Kidney (tissue), 14 donors: ENCODE measurements around the gene SCNN1B. TPM values are rescaled to one million over a fixed set of nuclear protein-coding genes. Genes with fewer than 3 reads are reported as not detected.

Experiments used
- DNase-seq, 5 donors: peaks; one replicate each; pipeline ENCODE4 v3.0.0-alpha.2; 2013 to 2020
- FAIRE-seq: peaks from 2 replicates; lab custom pipeline; 2012; peaks lifted over from hg19 to GRCh38; lab: Jason Lieb, UNC
- H3K27ac ChIP-seq, 2 donors: one replicate each; pipeline ENCODE4 v1.7.0; 2013; ENCODE audit warnings: low read depth in 2 of 2, low read length in 2 of 2, inconsistent platforms in 1 of 2
- H3K27me3 ChIP-seq: one replicate; pipeline ENCODE4 v1.7.1; 2013; ENCODE audit warnings: low read length, inconsistent platforms; ENCODE audit not compliant: control insufficient read depth, insufficient read depth
- H3K36me3 ChIP-seq, 3 donors: one replicate each; pipeline versions ENCODE4 v1.7.0 to v1.7.1; 2013; ENCODE audit warnings: low read length in 3 of 3, control low read depth in 1 of 3, inconsistent platforms in 1 of 3; ENCODE audit not compliant: insufficient read depth in 3 of 3, control insufficient read depth in 2 of 3
- H3K4me1 ChIP-seq, 3 donors: one replicate each; pipeline versions ENCODE4 v1.7.0 to v1.7.1; 2013; ENCODE audit warnings: low read length in 3 of 3, inconsistent platforms in 1 of 3, low read depth in 1 of 3; ENCODE audit not compliant: control insufficient read depth in 2 of 3, insufficient read depth in 2 of 3
- H3K4me3 ChIP-seq, 3 donors: one replicate each; pipeline versions ENCODE4 v1.7.0 to v1.8.1; 2013; ENCODE audit warnings: low read length in 3 of 3, control low read depth in 1 of 3, inconsistent platforms in 1 of 3
- H3K9ac ChIP-seq, 3 donors: one replicate each; pipeline versions ENCODE4 v1.7.0 to v1.7.1; 2013; ENCODE audit warnings: low read length in 3 of 3, control low read depth in 1 of 3, inconsistent platforms in 1 of 3
- H3K9me3 ChIP-seq, 3 donors: one replicate each; pipeline versions ENCODE4 v1.7.0 to v1.7.1; 2013; ENCODE audit warnings: low read length in 3 of 3, control low read depth in 1 of 3, inconsistent platforms in 1 of 3; ENCODE audit not compliant: control insufficient read depth in 2 of 3, insufficient read depth in 1 of 3
- intact Hi-C: fragments of 100-400 bp; cut with DNase I; formaldehyde crosslinking; loops from one replicate; pipeline ENCODE4 v1.11.1; 2022
- polyA plus RNA-seq: library from polyadenylated mRNA; stranded (reverse); fragments of 350-450 nt; fragmentation: Illumina TruSeq; extraction: RNeasy Lipid Tissue Mini Kit (QIAGEN cat#74804); gene quantifications from one replicate; pipeline ENCODE4 v1.2.3, GENCODE V29; 2014; ENCODE audit warnings: low read depth, low replicate concordance; ENCODE audit not compliant: insufficient read depth
- total RNA-seq: library from RNA; stranded (reverse); fragmentation: NEBNext Ultra II Directional; extraction: Animal tissue kit (Norgen Biotek cat#: 25700); gene quantifications from one replicate; pipeline ENCODE4 v1.2.1, GENCODE V29; 2021
- TF ChIP-seq, protein P1 (sequence below): IDR thresholded peaks from 3 replicates; pipeline ENCODE4 v1.5.1; 2012; ENCODE audit warnings: mild to moderate bottlenecking, moderate library complexity, borderline replicate concordance; ENCODE audit not compliant: insufficient read depth; ENCODE audit errors: extremely low read depth
- donor health status: control.
- donor health status: control.
- donor health status: control.
- donor health status: control.
- donor health status: control.
- donor health status: DM: yes; HTN: yes; CAD: no.
- donor health status: Normal renal cell carcinoma (clear cell type).

Gene SCNN1B
- total and polyA plus RNA-seq, 2 donors from 2014 or later, result 7.8 to 62.9 TPM

- DNase-seq, result no peak
- Histone ChIP-seq H3K27me3 (peaks cover 14% of the 10 kb centered on the region), H3K27ac (no peak overlapping the region), H3K9me3 (peaks cover 0 to under 1% (median 0%) of the 10 kb centered on the region in 3 donors), H3K9ac (no peak overlapping the region), H3K4me3 (peak overlapping the region in 1 of 3 donors; percentile 11), H3K36me3 (no peaks in the 10 kb centered on the region), H3K4me1 (no peaks in the 10 kb centered on the region)
- no peak for FAIRE-seq
- TF ChIP-seq, protein P1, sequence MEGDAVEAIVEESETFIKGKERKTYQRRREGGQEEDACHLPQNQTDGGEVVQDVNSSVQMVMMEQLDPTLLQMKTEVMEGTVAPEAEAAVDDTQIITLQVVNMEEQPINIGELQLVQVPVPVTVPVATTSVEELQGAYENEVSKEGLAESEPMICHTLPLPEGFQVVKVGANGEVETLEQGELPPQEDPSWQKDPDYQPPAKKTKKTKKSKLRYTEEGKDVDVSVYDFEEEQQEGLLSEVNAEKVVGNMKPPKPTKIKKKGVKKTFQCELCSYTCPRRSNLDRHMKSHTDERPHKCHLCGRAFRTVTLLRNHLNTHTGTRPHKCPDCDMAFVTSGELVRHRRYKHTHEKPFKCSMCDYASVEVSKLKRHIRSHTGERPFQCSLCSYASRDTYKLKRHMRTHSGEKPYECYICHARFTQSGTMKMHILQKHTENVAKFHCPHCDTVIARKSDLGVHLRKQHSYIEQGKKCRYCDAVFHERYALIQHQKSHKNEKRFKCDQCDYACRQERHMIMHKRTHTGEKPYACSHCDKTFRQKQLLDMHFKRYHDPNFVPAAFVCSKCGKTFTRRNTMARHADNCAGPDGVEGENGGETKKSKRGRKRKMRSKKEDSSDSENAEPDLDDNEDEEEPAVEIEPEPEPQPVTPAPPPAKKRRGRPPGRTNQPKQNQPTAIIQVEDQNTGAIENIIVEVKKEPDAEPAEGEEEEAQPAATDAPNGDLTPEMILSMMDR, result no peak
- intact Hi-C loops, result no loop called here
These were observed 654 bp upstream of the SCNN1B start for GRCh38 chr16:23301251-23302044.

DNA sequence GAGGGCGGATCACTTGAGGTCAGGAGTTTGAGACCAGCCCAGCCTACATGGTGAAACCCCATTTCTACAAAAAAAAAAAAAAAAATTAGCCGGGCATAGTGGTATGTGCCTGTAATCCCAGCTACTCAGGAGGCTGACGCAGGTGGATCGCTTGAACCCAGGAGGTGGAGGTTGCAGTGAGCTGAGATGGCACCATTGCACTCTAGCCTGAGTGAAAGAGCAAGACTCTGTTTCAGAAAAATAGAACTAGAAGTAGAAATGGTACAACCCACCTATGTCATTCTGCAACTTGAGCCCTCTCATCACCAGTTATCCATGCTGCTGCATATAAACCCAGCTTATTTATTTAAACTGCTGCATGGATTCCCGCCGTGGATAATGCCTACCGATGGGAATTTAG is 1.6 kb downstream of the SCNN1B start:
- Histone ChIP-seq H3K9ac (no peak overlapping the region), H3K36me3 (no peaks in the 10 kb centered on the region), H3K4me1 (no peaks in the 10 kb centered on the region), H3K27me3 (peaks cover 14% of the 10 kb centered on the region), H3K9me3 (peaks cover 0 to 3% (median 0%) of the 10 kb centered on the region in 3 donors), H3K27ac (no peak overlapping the region), H3K4me3 (no peak overlapping the region)
- DNase-seq, result no peak
- TF ChIP-seq, protein P1, result no peak
- no peak for FAIRE-seq
- intact Hi-C loops, result no loop called here

DNA sequence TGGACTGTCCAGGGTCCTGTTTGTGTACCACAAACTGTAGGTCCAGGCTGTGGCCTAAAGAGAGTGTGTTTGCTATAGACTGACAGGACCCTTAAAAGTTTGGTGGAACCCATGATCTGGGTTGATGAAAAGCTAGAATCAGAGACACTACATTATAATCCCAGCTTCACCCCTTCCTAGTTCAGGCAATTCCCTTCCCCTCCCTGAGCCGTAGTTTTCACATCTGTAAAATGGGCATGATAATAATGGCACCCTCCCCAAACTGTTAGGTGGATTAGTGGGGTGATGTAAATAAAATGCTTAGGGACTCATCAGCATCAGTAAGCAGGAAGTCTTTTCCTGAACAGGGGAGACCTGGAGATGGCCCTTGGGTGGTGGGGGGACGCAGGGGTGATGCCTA is 2.5 kb downstream of the SCNN1B start:
- no peak overlapping the region for H3K9ac ChIP-seq
- FAIRE-seq (no peak), DNase-seq (no peak)
- no peaks in the 10 kb centered on the region for H3K4me1 ChIP-seq
- H3K9me3 ChIP-seq, result peaks cover 0 to 3% (median 0%) of the 10 kb centered on the region in 3 donors
- no peaks in the 10 kb centered on the region for H3K36me3 ChIP-seq
- no peak overlapping the region for H3K4me3 ChIP-seq
- intact Hi-C loops, result no loop called here
- no peak overlapping the region for H3K27ac ChIP-seq
- H3K27me3 ChIP-seq, result peaks cover 14% of the 10 kb centered on the region
- TF ChIP-seq, protein P1, result no peak
